HepG2 (cell line): ENCODE results near the gene MED19. TPM values are rescaled to one million over a fixed set of nuclear protein-coding genes. Genes with fewer than 3 reads are reported as not detected.

ENCODE experiments used
- CHD2 ChIP-seq: IDR thresholded peaks from 2 replicates; pipeline ENCODE4 v1.6.1; 2011; ENCODE audit warnings: low read depth, low read length, improper control_type of control experiment
- EED ChIP-seq: sonication (generic); formaldehyde crosslinking; IDR thresholded peaks from 2 replicates; pipeline ENCODE4 v1.5.0; 2020; ENCODE audit warnings: mild to moderate bottlenecking, missing genetic modification reagents
- GMEB1 ChIP-seq: sonication (generic); formaldehyde crosslinking; IDR thresholded peaks from 2 replicates; pipeline ENCODE4 v1.5.1; 2020; ENCODE audit warnings: missing genetic modification reagents, mild to moderate bottlenecking, borderline replicate concordance
- KLF16 ChIP-seq, 2 experiments: sonication (generic) in 1 of 2; formaldehyde crosslinking in 1 of 2; IDR thresholded peaks; 2 replicates each; pipeline versions ENCODE4 v1.6.1 to v1.8.0; 2016 to 2023; ENCODE audit warnings: missing genetic modification reagents in 2 of 2, missing compliant biosample characterization in 1 of 2
- MNT ChIP-seq: fragments of 450-650 bp; IDR thresholded peaks from 2 replicates; pipeline ENCODE4 v1.6.1; 2016
- NONO ChIP-seq, 2 experiments: fragments of 450-650 bp in 1 of 2; sonication (generic) in 1 of 2; formaldehyde crosslinking in 1 of 2; IDR thresholded peaks in 1 of 2; conservative IDR thresholded peaks in 1 of 2; 2 replicates each; pipeline versions ENCODE4 v1.6.1 to v1.8.0; 2017 to 2022; ENCODE audit warnings: mild to moderate bottlenecking in 1 of 2, missing genetic modification reagents in 1 of 2, moderate library complexity in 1 of 2
- POLR2G ChIP-seq: fragments of 200-400 bp; formaldehyde crosslinking; IDR thresholded peaks from 2 replicates; pipeline ENCODE4 v1.6.1; 2018; ENCODE audit warnings: mild to moderate bottlenecking, low read depth, low read length, moderate library complexity
- SALL2 ChIP-seq: sonication (generic); formaldehyde crosslinking; IDR thresholded peaks from 2 replicates; pipeline ENCODE4 v1.8.1; 2023; ENCODE audit warnings: mild to moderate bottlenecking, missing genetic modification reagents, inconsistent platforms
- SOX5 ChIP-seq: IDR thresholded peaks from 2 replicates; pipeline ENCODE4 v1.6.1; 2016; ENCODE audit warnings: borderline replicate concordance
- YEATS4 ChIP-seq: sonication (generic); formaldehyde crosslinking; IDR thresholded peaks from 2 replicates; pipeline ENCODE4 v1.4.0; 2020; ENCODE audit warnings: missing genetic modification reagents, borderline replicate concordance
- ZBTB3 ChIP-seq: sonication (generic); formaldehyde crosslinking; IDR thresholded peaks from 2 replicates; pipeline ENCODE4 v1.4.0; 2020; ENCODE audit warnings: low read depth, mild to moderate bottlenecking, moderate library complexity, missing genetic modification reagents, borderline replicate concordance
- ZBTB7A ChIP-seq: sonication (generic); formaldehyde crosslinking; IDR thresholded peaks from 2 replicates; pipeline ENCODE4 v1.8.0; 2022; ENCODE audit warnings: mild to moderate bottlenecking, missing genetic modification reagents
- ZNF513 ChIP-seq: sonication (generic); formaldehyde crosslinking; conservative IDR thresholded peaks from 2 replicates; pipeline ENCODE4 v1.5.0; 2020; ENCODE audit warnings: missing genetic modification reagents
- ZNF543 ChIP-seq: sonication (generic); formaldehyde crosslinking; IDR thresholded peaks from 2 replicates; pipeline ENCODE4 v1.4.0; 2020; ENCODE audit warnings: mild to moderate bottlenecking, missing genetic modification reagents
- ZNF766 ChIP-seq: sonication (generic); formaldehyde crosslinking; IDR thresholded peaks from 2 replicates; pipeline ENCODE4 v1.5.0; 2020; ENCODE audit warnings: missing genetic modification reagents, borderline replicate concordance
- ZNF800 ChIP-seq: sonication (generic); formaldehyde crosslinking; IDR thresholded peaks from 2 replicates; pipeline ENCODE4 v1.4.0; 2020; ENCODE audit warnings: missing genetic modification reagents
- polyA plus RNA-seq, 8 experiments: library from polyadenylated mRNA; depleted of rRNA in 3 of 8; stranded (reverse) in 7 of 8; unstranded in 1 of 8; fragments of >200 nt; fragmentation: Illumina TruSeq in 4 of 8; extraction: Trizol in 4 of 8; gene quantifications; 2 replicates each; pipeline versions ENCODE4 v1.2.1 to v1.2.3, GENCODE V29; 2011 to 2016; ENCODE audit warnings: low read depth in 4 of 8, missing spikeins in 1 of 8, mixed read lengths in 1 of 8; ENCODE audit not compliant: insufficient read depth in 1 of 8
- total RNA-seq, 5 experiments: library from RNA; depleted of rRNA; stranded (reverse); fragments of >200 nt; fragmentation: Illumina TruSeq; extraction: Trizol; gene quantifications; 2 replicates each; pipeline ENCODE4 v1.2.3, GENCODE V29; 2016; ENCODE audit warnings: low read depth in 1 of 5
- TF ChIP-seq, protein P1 (sequence below): IDR thresholded peaks from 2 replicates; pipeline ENCODE4 v1.6.1; 2012; ENCODE audit warnings: low read depth, low read length, improper control_type of control experiment

The MED19 gene
- total and polyA plus RNA-seq, 2 of the 13 experiments (the other 11 are each of a cell fraction or from before 2014, with no cell fraction given): 12.9 to 13.8 TPM

- TF ChIP-seq CHD2 (peak; percentile 90), ZNF513 (CRISPR knock-in tag) (0 out of 2 replicates have a peak, but pooled peaks have one; percentile 32), MNT (no peak), EED (CRISPR knock-in tag) (peak; percentile 46; the same call in 1 of the 2 replicates), ZBTB7A (CRISPR knock-in tag) (0 out of 2 replicates have a peak, but pooled peaks have one; percentile 27), ZNF543 (peak; percentile 64; the same call in 1 of the 2 replicates), POLR2G (peak; percentile 79), KLF16 (CRISPR knock-in tag; IDR thresholded peaks at IDR 0.05) (peak in 1 of 2 experiments; percentile 66; a peak in 2 of 4 replicates), YEATS4 (CRISPR knock-in tag) (0 out of 2 replicates have a peak, but pooled peaks have one; percentile 73), SALL2 (CRISPR knock-in tag) (peak; percentile 55; the same call in 1 of the 2 replicates), GMEB1 (CRISPR knock-in tag) (peak; percentile 99), ZNF766 (CRISPR knock-in tag) (0 out of 2 replicates have a peak, but pooled peaks have one; percentile 17), NONO (IDR thresholded peaks at IDR 0.05) (no peak), NONO (CRISPR knock-in tag; conservative IDR thresholded peaks at IDR 0.05) (peak; percentile 66), ZBTB3 (CRISPR knock-in tag) (no peak), ZNF800 (CRISPR knock-in tag) (no peak), SOX5 (CRISPR knock-in tag) (peak; percentile 61; the same call in 1 of the 2 replicates)
- TF ChIP-seq, protein P1, sequence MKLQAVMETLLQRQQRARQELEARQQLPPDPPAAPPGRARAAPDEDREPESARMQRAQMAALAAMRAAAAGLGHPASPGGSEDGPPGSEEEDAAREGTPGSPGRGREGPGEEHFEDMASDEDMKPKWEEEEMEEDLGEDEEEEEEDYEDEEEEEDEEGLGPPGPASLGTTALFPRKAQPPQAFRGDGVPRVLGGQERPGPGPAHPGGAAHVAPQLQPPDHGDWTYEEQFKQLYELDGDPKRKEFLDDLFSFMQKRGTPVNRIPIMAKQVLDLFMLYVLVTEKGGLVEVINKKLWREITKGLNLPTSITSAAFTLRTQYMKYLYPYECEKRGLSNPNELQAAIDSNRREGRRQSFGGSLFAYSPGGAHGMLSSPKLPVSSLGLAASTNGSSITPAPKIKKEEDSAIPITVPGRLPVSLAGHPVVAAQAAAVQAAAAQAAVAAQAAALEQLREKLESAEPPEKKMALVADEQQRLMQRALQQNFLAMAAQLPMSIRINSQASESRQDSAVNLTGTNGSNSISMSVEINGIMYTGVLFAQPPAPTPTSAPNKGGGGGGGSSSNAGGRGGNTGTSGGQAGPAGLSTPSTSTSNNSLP: 0 out of 2 replicates have a peak, but pooled peaks have one; percentile 0
Measured at GRCh38 chr11:57667736-57668433, 44.1 kb downstream of the MED19 start, which contains the start of gene ZDHHC5 (continued).
